Neuronal stem cell (in vitro differentiated cells): ENCODE results near the gene AXIN1.

Experiments used
- DNase-seq: peaks from one replicate; pipeline ENCODE4 v3.0.0-alpha.2; 2013; ENCODE audit warnings: low spot score
- H2AFZ ChIP-seq: one replicate; pipeline ENCODE4 v1.6.1; 2013; ENCODE audit warnings: mild to moderate bottlenecking, low read length, inconsistent platforms
- H2AK5ac ChIP-seq: 2 replicates; pipeline ENCODE4 v1.6.1; 2013; ENCODE audit warnings: low read depth, mild to moderate bottlenecking, inconsistent platforms, low read length, moderate library complexity, mixed read lengths
- H2BK120ac ChIP-seq: 2 replicates; pipeline ENCODE4 v1.6.1; 2013; ENCODE audit warnings: low read depth, mild to moderate bottlenecking, inconsistent platforms, low read length, moderate library complexity, mixed read lengths
- H2BK12ac ChIP-seq: one replicate; pipeline ENCODE4 v1.6.1; 2013; ENCODE audit warnings: low read length, inconsistent platforms
- H2BK15ac ChIP-seq: 2 replicates; pipeline ENCODE4 v1.6.1; 2013; ENCODE audit warnings: mild to moderate bottlenecking, low read length, inconsistent platforms, mixed read lengths
- H2BK5ac ChIP-seq: one replicate; pipeline ENCODE4 v1.6.1; 2013; ENCODE audit warnings: inconsistent platforms, mild to moderate bottlenecking, low read length, moderate library complexity
- H3K14ac ChIP-seq: one replicate; pipeline ENCODE4 v1.6.1; 2013; ENCODE audit warnings: low read length, inconsistent platforms
- H3K18ac ChIP-seq: 2 replicates; pipeline ENCODE4 v1.6.1; 2013; ENCODE audit warnings: low read length, inconsistent platforms
- H3K23ac ChIP-seq: 2 replicates; pipeline ENCODE4 v1.6.1; 2013; ENCODE audit warnings: low read depth, mild to moderate bottlenecking, mixed read lengths, low read length, inconsistent platforms; ENCODE audit not compliant: poor library complexity
- H3K27ac ChIP-seq: replicated peaks from 3 replicates; pipeline ENCODE4 v1.5.1; 2013; ENCODE audit warnings: low read length, inconsistent platforms
- H3K27me3 ChIP-seq, 3 experiments: 2 replicates each; pipeline ENCODE4 v1.6.1; 2013; ENCODE audit warnings: low read length in 3 of 3, mild to moderate bottlenecking in 2 of 3, inconsistent platforms in 1 of 3, low read depth in 1 of 3, mixed read lengths in 1 of 3, moderate library complexity in 1 of 3; ENCODE audit not compliant: control insufficient read depth in 3 of 3, insufficient read depth in 3 of 3
- H3K36me3 ChIP-seq, 2 donors: replicated peaks in 1 of 2; 2 replicates each; pipeline ENCODE4 v1.6.1; 2013; ENCODE audit warnings: low read length in 2 of 2; ENCODE audit not compliant: control insufficient read depth in 2 of 2, insufficient read depth in 2 of 2
- H3K4ac ChIP-seq: 2 replicates; pipeline ENCODE4 v1.6.1; 2013; ENCODE audit warnings: inconsistent platforms, mild to moderate bottlenecking, low read length, moderate library complexity
- H3K4me1 ChIP-seq, 2 donors: 1 replicate in 1 of 2; 2 replicates in 1 of 2; pipeline ENCODE4 v1.6.1; 2013; ENCODE audit warnings: low read length in 2 of 2, low read depth in 1 of 2; ENCODE audit not compliant: control insufficient read depth in 2 of 2, insufficient read depth in 1 of 2
- H3K4me2 ChIP-seq: one replicate; pipeline ENCODE4 v1.6.1; 2013; ENCODE audit warnings: mild to moderate bottlenecking, low read length, inconsistent platforms; ENCODE audit not compliant: insufficient read depth, poor library complexity, severe bottlenecking
- H3K4me3 ChIP-seq, 2 donors: 2 replicates each; pipeline ENCODE4 v1.5.1; 2013; ENCODE audit warnings: low read length in 2 of 2, mild to moderate bottlenecking in 2 of 2, inconsistent platforms in 1 of 2, moderate library complexity in 1 of 2
- H3K79me1 ChIP-seq: one replicate; pipeline ENCODE4 v1.6.1; 2013; ENCODE audit warnings: low read depth, mild to moderate bottlenecking, inconsistent platforms, low read length, moderate library complexity
- H3K9ac ChIP-seq: one replicate; pipeline ENCODE4 v1.6.1; 2013; ENCODE audit warnings: mild to moderate bottlenecking, low read depth, low read length, inconsistent platforms; ENCODE audit not compliant: poor library complexity
- H3K9me3 ChIP-seq, 2 donors: replicated peaks in 1 of 2; 2 replicates each; pipeline versions ENCODE3 to v1.6.1; 2013; ENCODE audit warnings: low read length in 2 of 2, mild to moderate bottlenecking in 2 of 2, inconsistent platforms in 1 of 2, low read depth in 1 of 2, mixed read lengths in 1 of 2, moderate library complexity in 1 of 2; ENCODE audit not compliant: control insufficient read depth in 2 of 2, insufficient read depth in 1 of 2
- H4K8ac ChIP-seq: one replicate; pipeline ENCODE4 v1.6.1; 2013; ENCODE audit warnings: low read depth, mild to moderate bottlenecking, inconsistent platforms, low read length, moderate library complexity
- H4K91ac ChIP-seq: one replicate; pipeline ENCODE4 v1.6.1; 2013; ENCODE audit warnings: low read length, low read depth, mild to moderate bottlenecking, inconsistent platforms; ENCODE audit not compliant: poor library complexity
- WGBS, 2 donors: extraction: QIAGEN DNeasy Blood & Tissue Kit; methylation state at CpG; one replicate each; pipeline ENCODE4 v1.1.7; 2013; ENCODE audit warnings: missing lambda C conversion rate in 2 of 2, mixed read lengths in 1 of 2; ENCODE audit not compliant: insufficient read length in 2 of 2, insufficient replicate concordance in 1 of 2; ENCODE audit errors: extremely low coverage in 2 of 2; 5-methylcytosine and 5-hydroxymethylcytosine counted together

AXIN1 gene

DNA sequence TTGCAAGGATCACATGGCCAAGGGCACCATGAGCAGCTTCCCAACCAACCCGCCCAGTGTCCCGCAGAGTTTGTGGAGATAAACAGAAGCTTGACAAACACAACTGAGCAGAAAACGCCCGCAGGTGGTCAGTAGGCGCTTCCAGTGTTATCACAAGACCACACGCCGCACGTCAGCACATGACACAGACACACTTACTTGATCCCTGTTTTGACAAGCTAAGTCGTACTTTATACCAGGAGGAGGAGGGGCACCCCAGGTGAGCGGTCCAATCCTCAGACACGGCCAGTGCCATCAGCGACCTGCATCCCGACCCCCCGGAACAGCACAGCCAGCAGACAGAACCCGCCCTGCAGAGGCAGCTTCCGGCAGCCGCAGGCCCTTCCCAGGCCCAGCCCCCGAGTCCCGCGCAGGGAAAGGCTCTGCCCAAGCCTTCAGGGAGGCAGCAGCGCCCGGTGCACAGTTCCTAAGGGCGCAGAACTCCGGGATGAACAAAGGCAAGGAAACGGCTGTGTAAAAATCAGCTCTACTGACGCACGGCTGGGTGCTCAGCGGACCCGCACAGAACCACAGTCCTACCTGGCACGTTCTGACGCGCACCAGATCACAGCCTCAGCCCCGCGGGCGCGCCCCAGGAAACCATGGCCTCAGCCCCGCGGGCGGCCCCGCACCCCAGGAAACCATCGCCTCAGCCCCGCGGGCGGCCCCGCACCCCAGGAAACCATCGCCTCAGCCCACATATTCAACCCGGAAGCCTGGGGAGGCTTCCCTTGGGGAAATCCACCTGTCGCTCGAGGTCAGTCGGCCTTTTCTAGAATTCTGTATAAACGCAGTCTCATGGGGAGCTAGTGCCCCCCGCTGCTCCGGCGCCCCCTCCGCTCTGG is 27.8 kb downstream of the AXIN1 start:
- peak overlapping the region; percentile 43 for H4K8ac ChIP-seq
- no peaks in the 10 kb centered on the region for H3K9me3 ChIP-seq
- no peak overlapping the region for H2BK15ac ChIP-seq
- no peaks in the 10 kb centered on the region for H3K27me3 ChIP-seq
- H3K9ac ChIP-seq, result peak overlapping the region; percentile 44
- no peak overlapping the region for H2AFZ ChIP-seq
- no peak overlapping the region for H3K14ac ChIP-seq
- no peak for DNase-seq
- H4K91ac ChIP-seq, result no peak overlapping the region
- peak overlapping the region; percentile 64 for H3K18ac ChIP-seq
- no CpG with 5 or more reads among the region's 55 CpGs for WGBS, 2 donors
- peak overlapping the region; percentile 43 for H3K23ac ChIP-seq
- H2BK12ac ChIP-seq, result peak overlapping the region; percentile 41
- H3K4me1 ChIP-seq, result peaks cover 4 to 11% of the 10 kb centered on the region in 2 donors
- no peak overlapping the region for H2BK120ac ChIP-seq
- no peak overlapping the region for H3K4me2 ChIP-seq
- peaks cover 15% of the 10 kb centered on the region for H3K79me1 ChIP-seq
- H2BK5ac ChIP-seq, result peak overlapping the region; percentile 82
- H3K4ac ChIP-seq, result no peak overlapping the region
- no peak overlapping the region for H3K4me3 ChIP-seq
- H3K36me3 ChIP-seq, result peaks cover 2 to 11% of the 10 kb centered on the region in 2 donors
- H3K27ac ChIP-seq, result no peak overlapping the region
- H2AK5ac ChIP-seq, result peak overlapping the region; percentile 46

DNA sequence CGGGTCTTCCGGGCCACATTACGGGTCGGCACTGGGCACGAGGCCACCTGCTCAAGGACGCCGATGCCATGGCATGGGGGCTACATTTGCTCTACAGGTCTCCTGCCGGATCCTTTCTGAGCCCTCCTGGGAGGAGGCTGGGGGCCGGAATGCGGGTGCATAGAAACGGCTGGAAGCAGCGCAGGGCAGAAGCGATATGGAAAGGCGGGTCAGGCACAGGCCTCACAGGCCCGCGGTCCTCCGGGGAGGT is 28.4 kb downstream of the AXIN1 start:
- H2BK15ac ChIP-seq, result no peak overlapping the region
- no CpG with 5 or more reads among the region's 17 CpGs for WGBS, 2 donors

DNA sequence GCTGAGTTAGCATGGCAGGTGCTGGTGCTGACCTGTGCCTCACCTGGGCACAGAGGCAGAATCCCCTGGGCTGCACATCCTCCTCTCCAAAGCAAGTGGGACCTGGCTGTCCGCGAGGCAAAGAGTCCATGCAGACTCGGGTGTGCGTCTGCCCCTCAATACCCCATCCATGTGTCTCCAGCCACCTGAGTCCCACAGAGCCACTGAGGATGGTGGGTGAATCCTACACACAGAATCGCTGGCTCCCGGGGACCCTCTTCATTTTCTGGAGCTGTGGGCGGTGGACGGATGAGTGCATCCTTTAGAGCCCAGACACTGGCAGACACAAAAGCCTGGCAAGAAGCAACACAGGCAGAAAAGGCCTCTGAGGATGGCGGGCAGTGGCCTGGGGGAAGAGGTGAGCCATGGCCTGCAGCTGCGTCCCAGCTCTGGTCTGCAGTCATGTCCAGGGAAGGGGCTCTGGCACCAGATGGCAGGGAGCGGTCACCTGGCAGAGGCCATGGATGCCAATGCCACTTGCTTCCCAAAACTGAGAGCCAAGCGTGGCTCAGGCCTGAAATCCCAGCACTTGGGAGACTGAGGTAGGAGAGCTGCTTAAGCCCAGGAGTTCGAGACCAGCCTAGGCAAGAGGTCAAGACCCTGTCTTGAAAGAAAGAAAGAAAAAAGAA is 29.9 kb downstream of the AXIN1 start:
- no peak overlapping the region for H2BK5ac ChIP-seq
- H3K79me1 ChIP-seq, result peaks cover 23% of the 10 kb centered on the region
- no peak overlapping the region for H4K91ac ChIP-seq
- H3K9ac ChIP-seq, result peak overlapping the region; percentile 57
- no peak overlapping the region for H2BK15ac ChIP-seq
- H2AFZ ChIP-seq, result no peak overlapping the region
- H3K14ac ChIP-seq, result peak overlapping the region; percentile 89
- H2AK5ac ChIP-seq, result peak overlapping the region; percentile 61
- no peak overlapping the region for H2BK120ac ChIP-seq
- H3K27me3 ChIP-seq, result no peaks in the 10 kb centered on the region
- no CpG with 5 or more reads among the region's 13 CpGs for WGBS, 2 donors
- peak overlapping the region; percentile 53 for H3K23ac ChIP-seq
- H2BK12ac ChIP-seq, result no peak overlapping the region
- H3K4me2 ChIP-seq, result no peak overlapping the region
- no peak for DNase-seq
- no peak overlapping the region for H3K18ac ChIP-seq
- H3K36me3 ChIP-seq, result peaks cover 4 to 28% of the 10 kb centered on the region in 2 donors
- H3K4me3 ChIP-seq, result no peak overlapping the region
- H3K9me3 ChIP-seq, result no peaks in the 10 kb centered on the region
- peak overlapping the region; percentile 31 for H3K4ac ChIP-seq
- no peak overlapping the region for H4K8ac ChIP-seq
- peaks cover 6 to 10% of the 10 kb centered on the region in 2 donors for H3K4me1 ChIP-seq
- no peak overlapping the region for H3K27ac ChIP-seq

More for the DNA sequence above, 28.4 kb downstream of the AXIN1 start:
- Histone ChIP-seq H3K27ac (no peak overlapping the region), H3K27me3 (no peaks in the 10 kb centered on the region), H3K23ac (no peak overlapping the region), H3K4ac (no peak overlapping the region), H4K8ac (peak overlapping the region; percentile 43), H3K36me3 (peaks cover 4 to 15% of the 10 kb centered on the region in 2 donors), H2BK12ac (no peak overlapping the region), H3K4me3 (no peak overlapping the region), H3K4me2 (no peak overlapping the region), H3K14ac (no peak overlapping the region), H3K9ac (no peak overlapping the region), H3K18ac (peak overlapping the region; percentile 48), H2AFZ (no peak overlapping the region), H2BK5ac (no peak overlapping the region), H4K91ac (no peak overlapping the region), H3K9me3 (no peaks in the 10 kb centered on the region), H2BK120ac (no peak overlapping the region), H3K4me1 (peaks cover 7 to 11% of the 10 kb centered on the region in 2 donors), H3K79me1 (peaks cover 15% of the 10 kb centered on the region), H2AK5ac (peak overlapping the region; percentile 37)
- DNase-seq, result no peak

DNA sequence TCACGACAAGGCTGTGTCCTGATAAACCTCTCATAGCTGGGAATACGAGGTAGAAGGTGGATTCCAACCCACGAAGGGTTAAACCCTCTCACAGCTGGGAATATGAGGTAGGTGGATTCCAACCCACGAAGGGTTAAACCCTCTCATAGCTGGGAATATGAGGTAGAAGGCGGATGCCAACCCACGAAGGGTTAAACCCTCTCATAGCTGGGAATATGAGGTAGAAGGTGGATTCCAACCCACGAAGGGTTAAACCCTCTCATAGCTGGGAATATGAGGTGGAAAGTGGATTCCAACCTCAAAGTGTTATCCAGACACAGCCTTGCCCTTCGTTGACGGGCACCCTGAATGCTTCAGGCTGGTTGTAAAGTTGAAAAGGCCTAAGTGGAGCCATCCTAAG is 31.0 kb downstream of the AXIN1 start:
- H3K27me3 ChIP-seq, result no peaks in the 10 kb centered on the region
- no CpG with 5 or more reads among the region's 9 CpGs for WGBS, 2 donors
- no peak overlapping the region for H3K4ac ChIP-seq
- peaks cover 0 to 10% of the 10 kb centered on the region in 2 donors for H3K4me1 ChIP-seq
- no peak overlapping the region for H3K4me3 ChIP-seq
- no peak overlapping the region for H3K23ac ChIP-seq
- H3K9me3 ChIP-seq, result no peaks in the 10 kb centered on the region
- no peak overlapping the region for H4K91ac ChIP-seq
- H3K79me1 ChIP-seq, result peaks cover 29% of the 10 kb centered on the region
- H3K27ac ChIP-seq, result no peak overlapping the region
- H3K18ac ChIP-seq, result no peak overlapping the region
- H2BK15ac ChIP-seq, result no peak overlapping the region
- H3K4me2 ChIP-seq, result no peak overlapping the region
- H2BK12ac ChIP-seq, result no peak overlapping the region
- DNase-seq, result no peak
- H3K14ac ChIP-seq, result no peak overlapping the region
- H4K8ac ChIP-seq, result no peak overlapping the region
- H2BK120ac ChIP-seq, result no peak overlapping the region
- no peak overlapping the region for H2AFZ ChIP-seq
- H3K36me3 ChIP-seq, result peaks cover 4 to 30% of the 10 kb centered on the region in 2 donors
- H2BK5ac ChIP-seq, result no peak overlapping the region
- H3K9ac ChIP-seq, result no peak overlapping the region
- no peak overlapping the region for H2AK5ac ChIP-seq
